ENCODE measurements around the gene MXRA8. TPM values are rescaled to one million over a fixed set of nuclear protein-coding genes. Genes with fewer than 3 reads are reported as not detected.
A peak's percentile ranks its signal among the peaks of the same experiment; 100 is the strongest.

MXRA8 gene
- total RNA-seq, 4 donors from 2014 or later, result 78.2 to 147 (median 83.3) TPM

DNA sequence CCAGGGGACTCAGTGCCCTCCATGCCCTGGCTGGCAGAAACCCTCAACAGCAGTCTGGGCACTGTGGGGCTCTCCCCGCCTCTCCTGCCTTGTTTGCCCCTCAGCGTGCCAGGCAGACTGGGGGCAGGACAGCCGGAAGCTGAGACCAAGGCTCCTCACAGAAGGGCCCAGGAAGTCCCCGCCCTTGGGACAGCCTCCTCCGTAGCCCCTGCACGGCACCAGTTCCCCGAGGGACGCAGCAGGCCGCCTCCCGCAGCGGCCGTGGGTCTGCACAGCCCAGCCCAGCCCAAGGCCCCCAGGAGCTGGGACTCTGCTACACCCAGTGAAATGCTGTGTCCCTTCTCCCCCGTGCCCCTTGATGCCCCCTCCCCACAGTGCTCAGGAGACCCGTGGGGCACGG lies 30.1 kb downstream of the MXRA8 start:
- DNase-seq (ENCODE audit: low spot score), result no peak
- ATAC-seq (ENCODE audit: low FRiP score), result no peak
- TF ChIP-seq, protein P1, sequence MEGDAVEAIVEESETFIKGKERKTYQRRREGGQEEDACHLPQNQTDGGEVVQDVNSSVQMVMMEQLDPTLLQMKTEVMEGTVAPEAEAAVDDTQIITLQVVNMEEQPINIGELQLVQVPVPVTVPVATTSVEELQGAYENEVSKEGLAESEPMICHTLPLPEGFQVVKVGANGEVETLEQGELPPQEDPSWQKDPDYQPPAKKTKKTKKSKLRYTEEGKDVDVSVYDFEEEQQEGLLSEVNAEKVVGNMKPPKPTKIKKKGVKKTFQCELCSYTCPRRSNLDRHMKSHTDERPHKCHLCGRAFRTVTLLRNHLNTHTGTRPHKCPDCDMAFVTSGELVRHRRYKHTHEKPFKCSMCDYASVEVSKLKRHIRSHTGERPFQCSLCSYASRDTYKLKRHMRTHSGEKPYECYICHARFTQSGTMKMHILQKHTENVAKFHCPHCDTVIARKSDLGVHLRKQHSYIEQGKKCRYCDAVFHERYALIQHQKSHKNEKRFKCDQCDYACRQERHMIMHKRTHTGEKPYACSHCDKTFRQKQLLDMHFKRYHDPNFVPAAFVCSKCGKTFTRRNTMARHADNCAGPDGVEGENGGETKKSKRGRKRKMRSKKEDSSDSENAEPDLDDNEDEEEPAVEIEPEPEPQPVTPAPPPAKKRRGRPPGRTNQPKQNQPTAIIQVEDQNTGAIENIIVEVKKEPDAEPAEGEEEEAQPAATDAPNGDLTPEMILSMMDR (IDR thresholded peaks at IDR 0.05), result no peak

DNA sequence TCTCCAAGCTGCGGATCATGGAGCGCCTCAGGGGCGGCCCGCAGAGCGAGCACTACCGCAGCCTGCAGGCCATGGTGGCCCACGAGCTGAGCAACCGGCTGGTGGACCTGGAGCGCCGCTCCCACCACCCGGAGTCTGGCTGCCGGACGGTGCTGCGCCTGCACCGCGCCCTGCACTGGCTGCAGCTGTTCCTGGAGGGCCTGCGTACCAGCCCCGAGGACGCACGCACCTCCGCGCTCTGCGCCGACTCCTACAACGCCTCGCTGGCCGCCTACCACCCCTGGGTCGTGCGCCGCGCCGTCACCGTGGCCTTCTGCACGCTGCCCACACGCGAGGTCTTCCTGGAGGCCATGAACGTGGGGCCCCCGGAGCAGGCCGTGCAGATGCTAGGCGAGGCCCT lies 31.1 kb downstream of the MXRA8 start:
- ATAC-seq (ENCODE audit: low FRiP score) (no peak), DNase-seq (ENCODE audit: low spot score) (no peak)
- TF ChIP-seq, protein P1 (IDR thresholded peaks at IDR 0.05), result no peak

DNA sequence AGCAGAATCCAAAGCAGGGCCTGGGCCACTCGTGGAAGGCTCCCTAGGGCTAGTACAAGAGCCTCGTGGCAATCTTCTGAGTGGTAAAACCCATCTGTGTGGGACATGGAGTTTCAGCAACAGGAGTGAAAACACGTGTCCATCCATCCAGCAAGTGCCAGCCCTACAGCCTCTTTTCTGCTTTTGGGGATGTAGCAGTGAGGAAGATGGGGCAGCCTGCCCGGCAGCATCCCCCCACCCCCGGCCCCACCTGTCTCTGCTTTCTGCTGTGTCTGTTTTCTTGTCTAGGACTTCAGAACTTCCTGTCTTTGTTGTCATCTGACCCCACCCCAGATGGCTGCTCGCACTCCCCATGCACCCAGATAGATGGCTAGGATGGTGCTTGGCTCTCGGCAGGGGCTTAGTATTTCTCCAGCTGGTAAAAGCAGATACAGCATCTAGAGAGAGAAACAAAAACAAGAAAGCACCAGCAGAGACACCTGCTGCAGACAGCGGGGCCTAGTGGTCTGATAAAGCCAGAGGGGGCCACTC lies 32.2 kb downstream of the MXRA8 start:
- TF ChIP-seq, protein P1 (IDR thresholded peaks at IDR 0.05), result no peak
- DNase-seq (ENCODE audit: low spot score) (no peak), ATAC-seq (ENCODE audit: low FRiP score) (no peak)

DNA sequence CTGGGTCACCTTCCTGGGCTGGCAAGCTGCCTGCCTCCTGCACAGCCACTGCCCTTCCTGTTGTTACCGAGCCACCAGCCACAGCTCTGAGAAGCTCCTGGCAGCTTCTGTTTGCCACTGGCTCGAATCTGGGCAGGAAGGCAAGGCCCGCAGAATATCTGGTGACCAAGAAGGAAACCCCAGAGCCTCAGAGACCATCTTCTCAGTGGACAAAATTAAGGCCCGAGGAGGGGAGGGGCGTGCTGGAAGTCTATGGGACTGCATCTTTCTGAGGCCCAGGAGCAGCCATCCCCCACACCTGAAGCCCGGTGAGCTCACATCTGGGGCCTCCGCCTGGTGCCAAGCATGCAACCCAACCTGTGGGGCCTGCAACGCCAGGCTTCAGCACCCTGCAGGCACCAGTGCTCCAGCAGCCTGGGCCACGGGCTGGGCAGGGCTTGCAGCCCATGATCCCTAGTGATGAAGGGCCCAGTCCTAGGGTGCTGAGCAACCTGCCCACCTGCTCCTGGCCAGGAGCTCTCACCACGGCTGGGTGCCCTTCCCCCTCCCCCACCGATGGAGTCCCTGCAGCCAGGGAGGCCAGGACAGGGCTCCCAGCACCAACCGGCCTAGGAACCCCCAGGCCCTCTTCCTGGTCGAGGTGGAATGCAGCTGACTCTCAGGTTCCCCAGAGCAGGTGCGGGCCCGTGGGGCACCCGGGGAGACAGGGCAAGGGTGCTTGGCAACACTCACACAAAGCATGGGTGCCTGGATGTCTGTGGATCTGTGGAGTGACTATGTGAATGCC lies 32.9 kb downstream of the MXRA8 start:
- TF ChIP-seq, protein P1 (IDR thresholded peaks at IDR 0.05), result no peak
- DNase-seq (ENCODE audit: low spot score) (no peak), ATAC-seq (ENCODE audit: low FRiP score) (no peak)

DNA sequence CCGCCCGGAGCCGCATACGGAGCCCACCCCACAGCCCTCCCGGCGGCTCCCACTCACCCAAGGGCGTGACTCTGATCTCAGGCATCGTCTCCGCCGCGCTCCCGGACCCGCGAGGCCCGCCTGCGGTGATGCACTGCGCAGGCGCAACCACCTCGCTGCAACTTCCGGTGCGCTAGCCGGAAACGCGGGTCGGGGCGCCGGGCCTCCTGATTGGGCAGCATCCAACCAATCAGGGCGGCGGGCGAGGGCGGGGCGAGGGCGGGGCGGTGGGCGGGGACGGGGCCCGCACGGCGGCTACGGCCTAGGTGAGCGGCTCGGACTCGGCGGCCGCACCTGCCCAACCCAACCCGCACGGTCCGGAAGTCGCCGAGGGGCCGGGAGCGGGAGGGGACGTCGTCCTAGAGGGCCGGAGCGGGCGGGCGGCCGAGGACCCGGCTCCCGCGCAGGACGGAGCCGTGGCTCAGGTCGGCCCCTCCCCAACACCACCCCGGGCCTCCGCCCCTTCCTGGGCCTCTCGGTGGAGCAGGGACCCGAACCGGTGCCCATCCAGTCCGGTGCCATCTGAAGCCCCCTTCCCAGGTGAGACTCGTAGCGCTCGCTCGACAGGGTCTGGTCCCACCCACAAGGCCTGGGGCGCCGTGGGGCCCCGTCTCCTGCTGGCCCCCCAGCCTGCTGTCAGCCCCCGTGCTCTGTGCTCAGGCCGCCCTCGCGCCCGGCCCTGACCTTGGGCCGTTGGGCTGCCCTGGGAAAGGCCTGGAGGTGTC lies 33.6 kb downstream of the MXRA8 start, which contains the start of the genes CPTP and INTS11:
CPTP (plus strand) TSS at position 279 of the 764 bp plus-strand sequence. CDS start 2,109 bp downstream, outside the sequence.
INTS11 (minus strand) TSS at position 137 of the 764 bp plus-strand sequence; CDS start at position 85, 52 bp downstream.
- peak; percentile 79 for ATAC-seq (ENCODE audit: low FRiP score)
- TF ChIP-seq, protein P1 (IDR thresholded peaks at IDR 0.05), result no peak
- peak; percentile 80 for DNase-seq (ENCODE audit: low spot score)

DNA sequence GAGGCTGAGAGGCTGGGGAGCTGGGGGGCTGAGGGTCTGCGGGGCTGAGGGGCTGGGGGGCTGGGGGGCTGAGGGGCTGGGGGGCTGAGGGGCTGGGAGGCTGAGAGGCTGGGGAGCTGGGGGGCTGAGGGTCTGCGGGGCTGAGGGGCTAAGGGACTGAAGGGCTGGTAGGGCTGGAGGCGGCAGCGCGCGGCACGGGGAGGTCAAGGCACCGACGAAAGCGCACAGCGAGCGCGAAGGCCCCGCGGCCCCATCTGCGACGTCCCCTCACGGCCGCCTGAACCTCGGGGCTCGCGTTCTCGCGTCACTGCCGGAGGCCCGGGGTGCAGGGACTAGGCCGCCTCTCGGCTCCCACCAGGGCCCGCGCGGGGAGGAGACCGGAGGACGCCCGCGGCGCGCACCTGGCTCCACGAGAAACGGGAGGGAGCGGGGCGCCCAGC lies 34.3 kb downstream of the MXRA8 start:
- DNase-seq (ENCODE audit: low spot score) (no peak), ATAC-seq (ENCODE audit: low FRiP score) (peak; percentile 2)
- TF ChIP-seq, protein P1 (IDR thresholded peaks at IDR 0.05), result no peak
